Liver (tissue), 9 donors: ENCODE measurements around the gene COX8A. TPM values are rescaled to one million over a fixed set of nuclear protein-coding genes. Genes with fewer than 3 reads are reported as not detected.

ENCODE experiments used
- DNase-seq: peaks from one replicate; pipeline ENCODE4 v3.0.0-alpha.2; 2017; ENCODE audit warnings: low spot score
- H3K27ac ChIP-seq, 2 donors: one replicate each; pipeline ENCODE4 v1.7.0; 2013; ENCODE audit warnings: inconsistent platforms in 2 of 2, low read length in 2 of 2, control low read depth in 1 of 2, low read depth in 1 of 2, mild to moderate bottlenecking in 1 of 2
- H3K27me3 ChIP-seq, 4 donors: one replicate each; pipeline versions ENCODE4 v1.6.1 to v1.7.0; 2013; ENCODE audit warnings: low read length in 3 of 4, inconsistent platforms in 1 of 4, mild to moderate bottlenecking in 1 of 4, moderate library complexity in 1 of 4; ENCODE audit not compliant: control insufficient read depth in 4 of 4, insufficient read depth in 4 of 4
- H3K36me3 ChIP-seq, 4 donors: one replicate each; pipeline versions ENCODE4 v1.6.1 to v1.7.0; 2013; ENCODE audit warnings: low read length in 3 of 4, mild to moderate bottlenecking in 3 of 4, low read depth in 1 of 4, moderate library complexity in 1 of 4; ENCODE audit not compliant: control insufficient read depth in 4 of 4, insufficient read depth in 3 of 4
- H3K4me1 ChIP-seq, 4 donors: one replicate each; pipeline versions ENCODE4 v1.6.1 to v1.7.0; 2013; ENCODE audit warnings: low read length in 3 of 4, mild to moderate bottlenecking in 3 of 4, moderate library complexity in 1 of 4; ENCODE audit not compliant: control insufficient read depth in 4 of 4, insufficient read depth in 4 of 4
- H3K4me3 ChIP-seq, 3 donors: one replicate each; pipeline versions ENCODE4 v1.6.1 to v1.7.0; 2013; ENCODE audit warnings: low read length in 3 of 3, control low read depth in 1 of 3, low read depth in 1 of 3, mild to moderate bottlenecking in 1 of 3
- H3K9ac ChIP-seq, 2 donors: one replicate each; pipeline ENCODE4 v1.7.0; 2013; ENCODE audit warnings: low read length in 2 of 2, mild to moderate bottlenecking in 2 of 2, moderate library complexity in 2 of 2, control low read depth in 1 of 2, low read depth in 1 of 2
- H3K9me3 ChIP-seq, 4 donors: one replicate each; pipeline versions ENCODE4 v1.6.1 to v1.7.0; 2013; ENCODE audit warnings: low read length in 3 of 4; ENCODE audit not compliant: control insufficient read depth in 4 of 4
- CTCF ChIP-seq: fragments of 150-350 bp; IDR thresholded peaks from 2 replicates; pipeline ENCODE4 v1.5.1; 2017; ENCODE audit warnings: improper control_type of control experiment, low read depth, low read length; ENCODE audit not compliant: missing input control
- EGR1 ChIP-seq, 2 donors: IDR thresholded peaks; 2 replicates each; pipeline ENCODE4 v1.6.1; 2016 to 2018; ENCODE audit warnings: antibody characterized with exemption in 2 of 2, low read depth in 2 of 2
- FOXA1 ChIP-seq: IDR thresholded peaks from 2 replicates; pipeline ENCODE4 v1.6.1; 2016; ENCODE audit warnings: antibody characterized with exemption
- GABPA ChIP-seq, 2 donors: IDR thresholded peaks in 1 of 2; conservative IDR thresholded peaks in 1 of 2; 2 replicates each; pipeline ENCODE4 v1.6.1; 2016; ENCODE audit warnings: antibody characterized with exemption in 2 of 2, mild to moderate bottlenecking in 1 of 2, moderate library complexity in 1 of 2
- HNF4A ChIP-seq, 2 donors: conservative IDR thresholded peaks; 2 replicates each; pipeline ENCODE4 v1.6.1; 2016; ENCODE audit warnings: antibody characterized with exemption in 2 of 2, mild to moderate bottlenecking in 2 of 2
- JUND ChIP-seq, 2 donors: IDR thresholded peaks; 2 replicates each; pipeline ENCODE4 v1.6.1; 2016; ENCODE audit warnings: antibody characterized with exemption in 2 of 2
- MAX ChIP-seq: IDR thresholded peaks from 2 replicates; pipeline ENCODE4 v1.6.1; 2016; ENCODE audit warnings: antibody characterized with exemption
- NR2F2 ChIP-seq: IDR thresholded peaks from 2 replicates; pipeline ENCODE4 v1.6.1; 2016; ENCODE audit warnings: antibody characterized with exemption
- RAD21 ChIP-seq, 2 donors: IDR thresholded peaks; 2 replicates each; pipeline ENCODE4 v1.6.1; 2016; ENCODE audit warnings: antibody characterized with exemption in 2 of 2, mild to moderate bottlenecking in 2 of 2
- REST ChIP-seq: IDR thresholded peaks from 2 replicates; pipeline ENCODE4 v1.6.1; 2016; ENCODE audit warnings: antibody characterized with exemption, mild to moderate bottlenecking
- RXRA ChIP-seq, 2 donors: IDR thresholded peaks; 2 replicates each; pipeline ENCODE4 v1.6.1; 2017 to 2018; ENCODE audit warnings: antibody characterized with exemption in 2 of 2, mild to moderate bottlenecking in 1 of 2
- SP1 ChIP-seq: IDR thresholded peaks from 2 replicates; pipeline ENCODE4 v1.6.1; 2018; ENCODE audit warnings: antibody characterized with exemption, mild to moderate bottlenecking
- TAF1 ChIP-seq: conservative IDR thresholded peaks from 2 replicates; pipeline ENCODE4 v1.6.1; 2016; ENCODE audit warnings: antibody characterized with exemption, mild to moderate bottlenecking
- YY1 ChIP-seq: IDR thresholded peaks from 2 replicates; pipeline ENCODE4 v1.6.1; 2016; ENCODE audit warnings: antibody characterized with exemption, mild to moderate bottlenecking
- WGBS: extraction: QIAGEN DNeasy Blood & Tissue Kit; methylation state at CpG from one replicate; pipeline ENCODE4 v1.1.7; 2013; 5-methylcytosine and 5-hydroxymethylcytosine counted together
- polyA plus RNA-seq, 2 donors: library from polyadenylated mRNA; stranded (reverse) in 1 of 2; unstranded in 1 of 2; fragments of 200-250 nt in 1 of 2; fragments of >200 nt in 1 of 2; fragmentation: Nextera tagmentation in 1 of 2; extraction: Ambion mirVana in 1 of 2; gene quantifications; one replicate each; pipeline versions ENCODE4 v1.2.1 to v1.2.3, GENCODE V29; 2013 to 2015
- total RNA-seq, 2 donors: library from RNA; depleted of rRNA; stranded (reverse); fragments of >200 nt; gene quantifications; one replicate each; pipeline ENCODE4 v1.2.3, GENCODE V29; 2014
- donor health status: healthy.
- donor health status: healthy.
- donor health status: healthy.
- donor health status: healthy.
- donor health status: healthy.

COX8A gene
- total and polyA plus RNA-seq, 4 donors = 250 to 586 (median 363) TPM

- 9% methylated on average over 40 of the region's 40 CpGs for WGBS
- Histone ChIP-seq H3K9me3 (no peaks in the 10 kb centered on the region), H3K4me1 (peaks cover 3 to 22% (median 9%) of the 10 kb centered on the region in 4 donors), H3K27ac (peak overlapping the region in 1 of 2 donors; percentile 25), H3K4me3 (peak overlapping the region in 1 of 3 donors; percentile 5), H3K27me3 (no peaks in the 10 kb centered on the region), H3K9ac (peak overlapping the region in 1 of 2 donors; percentile 58), H3K36me3 (no peaks in the 10 kb centered on the region)
- peak; percentile 70 for DNase-seq
- peak; percentile 30 for TF ChIP-seq SP1
- peak; percentile 91 for TF ChIP-seq NR2F2
- peak in 1 of 2 donors; percentile 43 for TF ChIP-seq GABPA (IDR thresholded peaks at IDR 0.05 in 1 of 2, conservative IDR thresholded peaks at IDR 0.05 in 1 of 2)
- TF ChIP-seq EGR1 (IDR thresholded peaks at IDR 0.05; ENCODE audit: low read depth in 2 of 2) = no peak
- TF ChIP-seq YY1 = no peak
- TF ChIP-seq HNF4A (conservative IDR thresholded peaks at IDR 0.05) = peak in 1 of 2 donors; percentile 28
- peak in 1 of 2 donors; percentile 73 for TF ChIP-seq RAD21 (IDR thresholded peaks at IDR 0.05)
- peak in 1 of 2 donors; percentile 15 for TF ChIP-seq RXRA (IDR thresholded peaks at IDR 0.05)
- TF ChIP-seq CTCF = peak; percentile 58
Observed at GRCh38 chr11:64007629-64008282, 33.3 kb downstream of the COX8A start.

DNA sequence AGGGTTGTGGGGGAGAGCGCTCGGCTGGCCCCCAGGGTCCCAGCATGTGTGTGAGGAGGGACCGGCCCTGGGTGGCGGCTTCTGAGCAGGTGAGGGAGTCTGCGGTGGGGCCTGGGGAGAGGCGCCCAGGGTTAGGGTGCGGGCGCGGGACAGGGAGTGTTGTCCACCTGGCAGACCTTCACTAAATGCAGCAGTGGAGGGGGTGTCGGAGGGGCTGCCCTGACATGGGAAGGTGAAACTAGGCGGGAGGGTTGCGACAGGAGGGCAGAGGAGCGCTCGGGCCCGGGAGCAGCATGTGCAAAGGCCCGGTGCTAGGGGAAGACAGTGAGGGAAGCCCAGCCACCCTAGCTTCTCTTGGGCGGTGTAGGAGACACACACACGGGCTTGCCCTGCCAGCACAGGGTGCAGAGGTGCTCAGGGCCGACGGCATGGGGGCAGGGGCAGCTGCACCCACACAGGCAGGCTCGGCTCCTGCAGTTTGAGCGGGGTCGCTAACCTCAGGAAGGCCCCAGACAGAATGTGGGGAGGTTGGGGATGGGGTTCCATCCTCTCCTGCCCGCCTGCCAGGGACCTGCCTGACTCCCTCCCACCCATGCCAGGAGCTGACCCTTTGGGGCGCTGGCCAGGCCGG is 34.0 kb downstream of the COX8A start:
- peak overlapping the region in 1 of 2 donors; percentile 25 for H3K27ac ChIP-seq
- peak overlapping the region in 1 of 2 donors; percentile 58 for H3K9ac ChIP-seq
- 92% methylated on average over 26 of the region's 26 CpGs for WGBS

More for the DNA sequence above, 34.0 kb downstream of the COX8A start:
- no peak for DNase-seq
- Histone ChIP-seq H3K4me3 (no peak overlapping the region), H3K9me3 (no peaks in the 10 kb centered on the region), H3K36me3 (no peaks in the 10 kb centered on the region), H3K27me3 (no peaks in the 10 kb centered on the region), H3K4me1 (peaks cover 3 to 22% (median 9%) of the 10 kb centered on the region in 4 donors)
- TF ChIP-seq FOXA1 = no peak
- TF ChIP-seq MAX = no peak
- TF ChIP-seq NR2F2 = no peak
- TF ChIP-seq CTCF = no peak
- no peak for TF ChIP-seq JUND (IDR thresholded peaks at IDR 0.05)
- no peak for TF ChIP-seq HNF4A (conservative IDR thresholded peaks at IDR 0.05)
- no peak for TF ChIP-seq GABPA (IDR thresholded peaks at IDR 0.05 in 1 of 2, conservative IDR thresholded peaks at IDR 0.05 in 1 of 2)
- TF ChIP-seq RXRA (IDR thresholded peaks at IDR 0.05) = no peak
- no peak for TF ChIP-seq EGR1 (IDR thresholded peaks at IDR 0.05; ENCODE audit: low read depth in 2 of 2)
- no peak for TF ChIP-seq REST
- TF ChIP-seq TAF1 = no peak
